ENCODE results near the gene FMN1.

FMN1 gene

DNA sequence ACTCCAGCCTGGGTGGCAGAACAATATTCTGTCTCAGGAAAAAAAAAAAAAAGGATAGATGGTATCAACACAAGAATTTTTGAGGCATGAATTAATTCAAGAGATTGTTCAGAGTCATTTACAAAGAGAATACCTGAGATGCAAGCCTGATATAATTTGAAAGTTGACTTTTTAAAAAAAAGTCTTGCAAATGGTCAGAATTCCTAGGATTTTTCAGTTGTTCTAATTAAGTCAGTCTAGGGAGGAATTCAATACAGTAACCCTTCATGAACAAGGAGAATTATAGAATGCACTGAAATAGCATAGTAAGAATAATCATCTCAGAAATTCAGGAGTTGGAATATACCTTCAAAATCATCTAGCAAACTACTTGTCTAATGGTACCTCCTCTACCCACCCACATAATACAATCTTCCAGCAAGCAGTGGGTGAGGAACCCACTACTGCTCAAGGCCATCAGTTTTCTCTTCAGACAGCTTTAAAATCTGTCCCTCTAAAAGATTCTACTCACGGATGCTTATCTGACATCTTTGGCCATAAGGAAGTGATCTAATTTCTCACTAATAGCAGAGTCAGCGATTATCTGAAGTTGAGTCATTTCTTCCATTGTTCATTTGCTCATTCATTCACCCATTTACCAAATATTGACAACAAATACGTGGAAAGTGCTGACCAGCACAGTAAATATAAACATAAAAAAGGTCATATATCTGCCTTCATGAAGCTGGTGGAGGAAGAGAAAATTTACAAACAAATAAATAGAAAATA is 317.1 kb downstream of the FMN1 start:
- no peak for DNase-seq

GRCh38 chr15:32873284-32874114 is 321.0 kb downstream of the FMN1 start:
- DNase-seq, result no peak

GRCh38 chr15:32872621-32873283 is 321.8 kb downstream of the FMN1 start:
- no peak for DNase-seq

DNA sequence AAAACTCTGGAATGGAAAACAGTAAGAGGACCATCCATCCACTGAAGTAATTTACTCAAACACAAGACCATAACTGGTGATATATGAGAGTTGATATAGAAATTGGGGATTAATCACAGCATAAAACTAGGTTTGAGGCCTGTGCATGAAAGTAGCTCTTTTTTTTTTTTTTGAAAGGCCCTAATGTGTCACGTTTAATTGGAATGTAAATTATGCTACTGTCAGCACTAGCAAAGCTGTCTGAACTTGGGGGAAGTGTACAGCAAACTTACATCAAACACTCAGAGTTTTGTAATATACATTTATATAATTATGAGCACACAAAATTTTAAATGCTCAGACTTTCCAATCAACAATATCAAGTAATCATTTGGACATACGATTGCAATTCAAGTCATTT is 322.6 kb downstream of the FMN1 start:
- no peak for DNase-seq

DNA sequence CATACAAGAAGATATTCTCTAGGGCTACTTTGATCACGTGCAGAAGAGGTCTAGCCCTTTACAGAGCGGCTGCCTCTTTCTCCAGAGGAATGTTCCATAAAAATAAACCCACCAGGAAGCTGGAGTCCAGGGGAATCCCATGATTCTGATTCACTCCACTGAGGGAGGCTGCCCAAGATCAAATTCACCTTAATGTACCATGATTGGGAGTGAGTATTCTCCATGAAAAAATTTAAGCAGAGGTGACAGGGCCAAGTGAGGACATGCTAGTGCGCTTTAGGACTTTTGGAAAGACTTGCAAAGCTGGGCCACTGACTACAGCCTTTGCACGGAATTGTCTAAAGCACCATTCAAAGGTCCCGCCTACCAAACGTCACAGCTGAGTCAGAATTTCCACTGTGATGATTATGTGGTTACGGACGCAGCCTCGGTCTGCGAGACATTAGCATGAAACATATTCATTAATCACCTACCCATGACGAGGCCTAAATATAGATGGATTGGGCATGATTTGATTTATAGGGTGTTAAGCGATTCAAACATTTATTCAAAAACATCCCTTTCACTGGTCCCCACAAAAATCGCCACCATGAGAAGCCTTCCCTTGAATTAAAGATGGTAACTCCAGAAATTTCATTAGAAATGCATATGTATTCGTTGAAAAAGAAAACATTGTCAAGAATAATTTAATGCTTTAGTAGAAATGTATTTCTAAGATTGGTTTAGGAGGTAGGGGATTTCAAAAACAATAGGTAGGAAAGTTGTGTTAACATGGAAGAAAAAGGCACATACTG is 324.1 kb downstream of the FMN1 start:
- DNase-seq, result no peak

DNA sequence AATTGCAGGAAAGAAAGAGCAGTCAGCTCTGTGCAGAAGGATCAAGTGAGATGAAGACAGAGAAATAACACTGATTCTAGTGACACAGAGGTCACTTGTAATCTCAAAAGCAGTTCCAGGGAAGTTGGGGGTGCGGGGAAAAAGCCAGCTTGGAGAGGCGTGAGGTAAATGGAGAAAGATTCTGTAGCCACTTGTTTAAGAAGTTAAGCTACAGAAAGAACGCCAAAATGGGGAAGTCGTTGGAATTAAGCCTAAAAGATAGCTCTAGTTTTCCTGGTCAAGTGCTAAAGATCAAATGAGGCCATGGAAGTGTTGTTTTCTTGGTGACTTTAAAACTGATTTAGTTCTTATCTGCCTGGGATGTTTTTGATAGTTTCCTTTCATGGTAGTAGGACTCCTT is 324.7 kb downstream of the FMN1 start:
- DNase-seq, result no peak

DNA sequence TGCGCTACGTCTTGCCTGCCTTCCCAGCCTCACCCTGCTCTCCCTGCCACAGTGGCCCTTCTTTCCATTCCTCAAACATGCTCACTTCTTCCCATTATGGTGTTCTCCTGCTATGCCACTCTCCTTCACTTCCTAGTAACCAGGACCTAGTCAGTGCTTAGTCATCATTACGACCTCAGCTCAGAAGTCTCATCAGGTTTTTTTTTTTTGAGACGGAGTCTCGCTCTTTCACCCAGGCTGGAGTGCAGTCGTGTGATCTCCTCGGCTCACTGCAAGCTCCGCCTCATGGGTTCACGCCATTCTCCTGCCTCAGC is 327.2 kb downstream of the FMN1 start:
- DNase-seq, result no peak

DNA sequence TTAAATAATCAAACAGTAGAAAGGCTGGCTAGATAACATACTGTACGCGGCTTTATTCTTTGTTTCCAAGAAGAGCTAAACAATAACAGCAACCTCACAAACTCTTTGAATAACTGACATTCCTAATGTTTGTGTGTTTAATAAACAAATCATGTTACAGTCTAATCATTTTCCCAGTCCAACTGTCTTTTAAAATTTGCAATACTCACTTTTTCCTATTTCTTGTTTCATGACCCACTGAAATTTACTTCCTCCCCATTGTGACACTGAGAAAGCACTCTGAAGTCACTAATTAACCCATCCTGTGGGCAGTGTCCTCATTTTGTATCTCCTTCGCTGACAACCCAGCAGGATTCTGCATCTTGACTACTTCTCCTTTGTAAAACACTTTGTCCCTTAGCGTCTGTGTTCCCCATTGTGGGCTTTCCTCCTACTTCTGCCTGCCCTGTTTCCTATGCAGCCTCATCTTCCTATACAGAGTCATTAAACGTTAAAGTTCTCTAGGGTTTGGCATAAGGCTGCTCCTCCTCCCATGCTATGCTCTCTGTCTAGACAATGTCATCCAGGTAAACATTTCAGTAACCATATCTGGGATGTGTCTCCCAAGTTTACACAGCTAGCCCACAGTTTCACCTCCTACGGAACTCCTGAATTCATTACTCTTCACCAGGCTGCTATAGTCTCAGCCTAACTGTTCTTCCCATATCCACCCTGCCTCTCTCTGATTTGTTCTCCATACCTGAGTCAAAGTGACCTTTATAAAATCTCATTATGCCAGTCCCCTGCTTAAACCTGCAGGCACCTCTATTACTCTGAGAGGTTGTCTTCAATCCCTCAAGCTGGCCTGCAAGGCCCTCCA is 327.8 kb downstream of the FMN1 start:
- DNase-seq, result no peak

DNA sequence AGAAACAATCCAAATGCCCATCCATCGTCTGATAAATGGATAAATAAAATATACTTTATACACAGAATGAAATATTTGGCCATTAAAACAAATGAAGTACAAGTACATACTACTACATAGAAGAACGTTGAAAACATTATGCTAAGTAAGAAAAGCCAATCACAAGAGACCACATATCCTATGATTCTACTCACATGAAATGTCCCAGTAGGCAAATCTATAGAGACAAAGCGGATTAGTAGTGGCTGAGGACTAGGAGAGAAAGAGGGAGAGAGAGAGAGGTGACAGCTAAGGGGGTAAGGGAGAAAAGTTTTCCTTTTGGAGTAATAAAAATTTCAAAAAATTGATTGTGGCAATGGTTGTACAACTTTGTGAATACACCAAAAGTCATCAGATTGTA is 329.7 kb downstream of the FMN1 start:
- DNase-seq, result no peak

DNA sequence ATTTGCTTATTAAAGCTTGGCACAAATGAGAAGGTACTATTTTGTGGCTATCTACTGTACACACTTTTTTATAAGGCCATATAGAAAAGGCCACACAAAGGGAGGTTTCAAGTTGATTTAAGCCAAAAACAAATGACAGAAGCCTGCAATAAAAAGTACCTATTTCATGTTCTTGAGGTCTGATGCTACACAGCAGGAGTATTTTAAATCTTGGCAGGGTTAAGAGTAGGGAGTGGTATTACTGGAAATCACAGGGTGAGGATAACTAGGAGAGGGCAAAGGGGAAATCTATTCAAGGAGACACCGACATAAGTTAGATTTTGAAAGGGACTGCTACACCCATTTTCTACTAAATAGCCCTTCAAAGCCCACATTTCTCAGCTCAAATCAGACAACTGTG is 330.5 kb downstream of the FMN1 start:
- no peak for DNase-seq

DNA sequence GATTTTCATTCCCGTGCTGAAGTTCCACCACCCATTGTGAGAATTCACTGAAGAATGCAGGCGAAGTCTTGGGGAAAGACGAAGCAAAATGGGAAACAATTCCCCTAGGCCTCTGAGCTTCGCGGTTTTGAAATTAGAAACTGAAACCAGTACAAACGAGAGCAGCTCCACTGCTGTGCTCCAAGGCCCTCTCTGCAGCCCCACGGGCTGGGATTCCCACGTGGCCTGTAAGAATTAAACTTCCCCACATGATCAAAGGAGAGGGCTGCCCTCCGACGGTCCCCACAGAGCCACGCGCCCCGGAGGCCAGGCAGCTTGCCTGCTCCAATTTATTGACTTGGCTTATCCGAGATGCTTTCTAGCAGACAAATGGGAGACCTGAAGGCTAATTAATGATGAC is 332.8 kb downstream of the FMN1 start:
- no peak for DNase-seq

GRCh38 chr15:32861174-32861573 is 333.3 kb downstream of the FMN1 start:
- DNase-seq, result no peak

- DNase-seq, result no peak
Measured at GRCh38 chr15:32859996-32860395, 334.5 kb downstream of the FMN1 start.

DNA sequence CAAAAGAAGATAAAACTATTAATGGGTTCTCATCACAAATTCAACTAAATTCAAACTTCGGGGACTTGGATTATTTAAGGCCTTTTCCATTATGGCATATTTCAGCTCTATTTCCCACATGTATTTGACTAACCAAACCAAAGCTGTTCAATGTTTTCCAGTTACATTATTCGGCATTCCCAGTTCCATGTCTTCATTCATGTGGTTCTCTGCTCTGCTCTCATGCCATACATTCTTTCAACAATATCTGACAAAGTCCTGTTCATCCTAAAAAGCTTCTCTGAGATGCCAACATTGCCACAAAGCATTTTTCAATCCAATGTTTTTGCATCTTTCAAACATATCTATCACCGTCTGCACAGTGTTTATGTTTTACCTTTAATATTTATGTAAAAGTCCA is 335.3 kb downstream of the FMN1 start:
- DNase-seq, result no peak

DNA sequence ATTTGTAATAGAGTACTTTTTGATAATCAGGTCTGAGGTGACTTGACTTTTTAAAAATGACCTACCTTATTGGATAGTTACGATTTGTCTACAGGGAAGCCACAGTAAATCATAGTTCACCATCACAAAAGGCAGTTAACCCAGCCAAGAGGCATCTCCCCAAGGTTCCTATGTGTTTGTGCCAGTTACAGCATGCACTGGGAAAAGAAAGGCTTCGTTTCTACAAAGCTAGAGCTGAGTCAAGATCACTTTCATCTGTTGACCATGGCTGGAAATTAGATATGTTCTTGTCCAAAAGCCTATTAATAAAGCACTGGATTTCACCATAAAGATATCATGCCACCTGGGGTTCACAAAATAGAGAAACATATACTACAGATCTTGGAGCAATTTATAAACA is 336.8 kb downstream of the FMN1 start:
- DNase-seq, result no peak

- no peak for DNase-seq
Measured at GRCh38 chr15:32856753-32857152, 337.8 kb downstream of the FMN1 start.

GRCh38 chr15:32855942-32856341 is 338.6 kb downstream of the FMN1 start:
- DNase-seq, result no peak

GRCh38 chr15:32853592-32853991 is 340.9 kb downstream of the FMN1 start:
- DNase-seq, result no peak

- DNase-seq, result no peak
Measured at GRCh38 chr15:32852771-32853170, 341.7 kb downstream of the FMN1 start.

DNA sequence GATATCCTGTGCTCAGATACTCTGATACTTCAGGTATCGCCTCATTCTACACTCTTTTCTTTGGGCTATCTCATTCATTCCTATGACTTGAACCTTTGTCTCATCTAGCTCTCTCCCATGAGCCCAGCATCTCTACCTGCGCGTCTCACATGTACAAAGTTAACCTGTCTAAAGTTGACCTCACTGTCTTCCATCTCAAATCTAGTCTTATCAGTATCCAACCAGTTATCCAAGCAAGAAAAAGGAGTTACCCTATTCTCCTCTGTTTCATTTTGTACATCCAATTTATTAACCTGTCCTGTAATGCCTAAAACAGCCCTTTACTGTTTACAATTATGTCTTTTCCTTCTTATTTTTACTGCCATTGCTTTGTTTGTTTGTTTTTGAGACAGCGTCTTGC is 342.5 kb downstream of the FMN1 start:
- DNase-seq, result no peak

- DNase-seq, result no peak
Measured at GRCh38 chr15:32851572-32851971, 342.9 kb downstream of the FMN1 start.
